Hypothalamus (tissue), 51 donors: ENCODE data around the gene GPR143.
"Not testable (repeated sequence)": the region's sequence is repeated elsewhere in the genome, so short reads cannot be mapped to it uniquely, and the experiment has no call there.

ENCODE experiments used
- DNase-seq, 51 donors: peaks; one replicate each; lab custom pipeline; 2025; lab: John Stamatoyannopoulos, UW

Gene GPR143

DNA sequence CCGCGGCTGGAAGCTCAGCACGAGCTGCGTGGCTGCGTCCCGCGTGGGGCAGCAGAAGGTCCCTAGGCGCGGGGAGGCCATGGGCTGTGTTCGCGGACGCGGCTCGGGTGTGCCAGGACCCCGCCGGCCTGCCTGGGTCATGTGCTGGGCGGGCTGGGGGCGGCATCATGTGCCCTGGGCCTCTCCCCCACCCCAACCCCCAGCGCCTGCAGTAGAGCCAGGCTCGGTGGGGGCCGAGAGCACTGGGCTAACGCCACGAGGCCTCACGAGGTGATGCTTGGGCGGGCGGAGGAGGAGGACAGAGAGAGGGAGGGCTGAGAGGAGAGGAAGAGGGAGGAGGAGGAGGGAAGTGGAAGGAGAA lies at the start of gene GPR143:
Gene GPR143 (minus strand): TSS at position 111 of the 361 bp plus-strand sequence. CDS start 30 bp downstream, at position 81.
- DNase-seq = peak in 16 of 51 donors; percentile 0 to 41 (median 4)

DNA sequence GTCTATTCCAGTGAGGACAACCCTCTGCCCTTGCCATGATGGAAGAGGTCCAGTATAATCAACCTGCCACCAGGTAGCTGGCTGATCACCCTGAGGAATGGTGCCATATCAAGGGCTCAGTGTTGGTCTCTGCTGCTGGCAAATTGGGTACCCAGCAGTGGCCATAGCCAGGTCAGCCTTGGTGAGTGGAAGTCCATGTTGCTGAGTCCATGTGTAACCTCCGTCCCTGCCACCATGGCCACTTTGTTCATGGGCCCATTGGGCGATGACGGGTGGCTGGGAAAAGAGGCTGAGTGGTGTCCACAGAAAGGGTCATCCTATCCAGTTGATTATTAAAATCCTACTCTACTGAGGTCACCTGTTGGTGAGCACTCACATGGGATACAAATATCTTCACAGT lies 45.4 kb upstream of the GPR143 start:
- not testable (repeated sequence) for DNase-seq

- DNase-seq = not testable (repeated sequence)
Observed at GRCh38 chrX:9809876-9810275, 44.2 kb upstream of the GPR143 start.

DNA sequence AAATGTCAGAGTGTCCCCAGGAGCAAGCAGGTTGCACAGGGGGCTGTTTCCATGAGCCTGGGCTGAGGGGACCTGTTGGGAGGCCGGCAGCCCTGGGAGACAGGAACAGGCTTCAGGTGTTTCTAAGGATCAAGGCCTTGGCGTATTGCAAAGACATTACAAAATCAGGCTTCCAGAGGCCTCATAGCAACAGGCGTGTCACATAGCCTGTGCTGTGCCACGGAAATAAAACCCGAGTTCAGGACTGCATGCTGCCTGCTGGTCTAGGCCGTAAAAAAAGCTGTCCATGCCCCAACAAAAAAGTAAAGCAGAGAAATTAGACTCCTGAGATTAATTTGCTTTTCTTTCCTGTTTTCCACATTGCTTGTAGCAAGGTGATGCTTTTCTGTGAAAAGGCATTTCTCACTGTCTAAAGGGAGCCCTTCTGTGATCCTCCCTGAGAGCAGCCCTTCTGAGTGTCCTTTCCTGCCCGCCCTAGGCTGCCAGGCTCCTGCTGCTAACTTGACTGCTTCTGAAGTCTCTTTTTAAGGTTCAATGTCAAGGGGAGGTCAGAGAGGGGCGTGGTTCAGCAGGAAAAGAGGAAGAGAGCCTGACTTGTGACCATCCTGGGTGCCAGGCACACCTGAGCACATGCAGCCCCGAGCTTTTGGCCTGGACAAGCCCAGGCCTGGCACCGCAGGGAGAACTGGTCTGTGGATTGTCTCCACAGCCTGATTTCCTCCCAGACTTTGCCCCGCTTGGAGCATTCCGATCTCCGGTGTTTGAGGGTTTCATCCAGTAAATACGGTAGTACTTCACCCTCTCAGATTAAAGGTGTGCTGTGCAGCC lies 41.9 kb upstream of the GPR143 start:
- DNase-seq = no peak

- DNase-seq = no peak
Observed at GRCh38 chrX:9805956-9806355, 40.3 kb upstream of the GPR143 start.

DNA sequence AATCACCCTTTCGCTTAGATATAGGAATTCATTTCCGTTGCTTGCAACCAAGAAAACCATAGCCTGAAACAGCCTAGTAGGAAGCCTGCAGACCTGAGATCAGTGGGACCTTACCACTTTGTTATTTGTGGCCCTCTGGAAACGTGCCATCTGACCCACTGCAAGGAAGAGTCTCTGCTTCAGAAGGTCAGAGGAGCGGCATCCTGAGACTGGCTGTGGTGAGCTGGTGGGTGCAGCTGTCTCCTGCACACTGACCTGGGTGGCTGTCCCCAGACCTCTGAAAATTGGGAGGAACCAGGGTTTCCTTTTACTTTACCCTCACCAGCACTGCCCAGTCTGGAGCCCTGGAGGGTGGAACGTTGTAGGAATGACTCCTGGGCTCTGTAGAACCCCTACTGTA lies 38.8 kb upstream of the GPR143 start:
- no peak for DNase-seq

DNA sequence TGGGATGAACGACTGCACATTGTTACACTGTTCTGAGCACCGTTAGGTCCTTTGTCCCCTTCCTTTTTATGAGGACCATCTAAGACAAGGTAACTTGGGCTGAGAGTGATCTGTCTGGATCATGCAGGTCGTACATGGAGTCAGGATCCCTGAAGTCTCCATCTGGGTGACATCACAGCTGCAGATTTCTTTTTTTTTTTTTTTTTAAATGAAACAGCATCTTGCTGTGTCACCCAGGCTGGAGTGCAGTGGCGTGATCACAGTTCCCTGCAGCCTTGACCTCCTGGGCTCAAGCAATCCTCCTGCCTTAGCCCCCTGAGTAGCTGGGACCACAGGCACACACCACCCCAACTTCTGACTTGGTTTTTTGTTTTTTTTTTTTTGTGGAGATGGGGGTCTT lies 37.1 kb upstream of the GPR143 start:
- no peak for DNase-seq

- DNase-seq = no peak
Observed at GRCh38 chrX:9797384-9798360, 32.0 kb upstream of the GPR143 start.

DNA sequence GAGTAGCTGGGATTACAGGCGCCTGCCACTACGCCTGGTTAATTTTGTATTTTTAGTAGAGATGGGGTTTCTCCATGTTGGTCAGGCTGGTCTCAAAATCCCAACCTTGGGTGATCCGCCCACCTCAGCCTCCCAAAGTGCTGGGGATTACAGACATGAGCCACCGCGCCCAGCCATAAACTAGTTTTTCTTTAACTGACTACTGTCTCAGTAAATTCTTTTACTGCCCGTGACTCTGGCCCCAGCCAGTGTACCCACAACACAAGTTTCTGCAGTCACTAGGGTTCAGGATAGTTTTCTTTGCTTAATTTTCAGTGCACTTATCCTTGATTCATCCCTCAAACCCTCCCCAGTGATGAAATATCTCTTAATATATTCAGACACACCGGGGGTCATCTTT lies 28.8 kb upstream of the GPR143 start:
- no peak for DNase-seq

DNA sequence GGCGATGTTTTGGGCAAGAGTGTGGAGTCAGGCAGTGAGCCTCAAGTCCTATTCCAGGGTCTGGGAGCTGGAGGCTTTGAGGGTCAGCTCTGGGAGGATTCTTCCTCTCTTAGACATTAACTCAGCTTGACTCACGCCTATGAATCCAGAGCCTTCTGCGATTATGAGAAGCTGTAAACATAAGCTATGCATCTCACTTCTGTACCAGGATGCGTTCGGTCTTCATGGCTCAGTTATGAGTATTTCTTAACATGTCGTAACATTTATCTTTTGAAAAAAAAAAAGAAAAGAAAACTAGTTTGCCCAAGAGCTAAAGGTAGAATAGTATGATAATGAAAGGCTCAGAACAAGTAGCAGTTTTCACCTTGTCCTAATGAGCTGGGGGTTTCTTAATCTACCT lies 25.2 kb upstream of the GPR143 start:
- DNase-seq = no peak

GRCh38 chrX:9789555-9789954 lies 23.9 kb upstream of the GPR143 start:
- no peak for DNase-seq

- no peak for DNase-seq
Observed at GRCh38 chrX:9788911-9789310, 23.3 kb upstream of the GPR143 start.

GRCh38 chrX:9786798-9787635 lies 21.4 kb upstream of the GPR143 start:
- DNase-seq = peak in 2 of 51 donors; percentile 2 to 5

DNA sequence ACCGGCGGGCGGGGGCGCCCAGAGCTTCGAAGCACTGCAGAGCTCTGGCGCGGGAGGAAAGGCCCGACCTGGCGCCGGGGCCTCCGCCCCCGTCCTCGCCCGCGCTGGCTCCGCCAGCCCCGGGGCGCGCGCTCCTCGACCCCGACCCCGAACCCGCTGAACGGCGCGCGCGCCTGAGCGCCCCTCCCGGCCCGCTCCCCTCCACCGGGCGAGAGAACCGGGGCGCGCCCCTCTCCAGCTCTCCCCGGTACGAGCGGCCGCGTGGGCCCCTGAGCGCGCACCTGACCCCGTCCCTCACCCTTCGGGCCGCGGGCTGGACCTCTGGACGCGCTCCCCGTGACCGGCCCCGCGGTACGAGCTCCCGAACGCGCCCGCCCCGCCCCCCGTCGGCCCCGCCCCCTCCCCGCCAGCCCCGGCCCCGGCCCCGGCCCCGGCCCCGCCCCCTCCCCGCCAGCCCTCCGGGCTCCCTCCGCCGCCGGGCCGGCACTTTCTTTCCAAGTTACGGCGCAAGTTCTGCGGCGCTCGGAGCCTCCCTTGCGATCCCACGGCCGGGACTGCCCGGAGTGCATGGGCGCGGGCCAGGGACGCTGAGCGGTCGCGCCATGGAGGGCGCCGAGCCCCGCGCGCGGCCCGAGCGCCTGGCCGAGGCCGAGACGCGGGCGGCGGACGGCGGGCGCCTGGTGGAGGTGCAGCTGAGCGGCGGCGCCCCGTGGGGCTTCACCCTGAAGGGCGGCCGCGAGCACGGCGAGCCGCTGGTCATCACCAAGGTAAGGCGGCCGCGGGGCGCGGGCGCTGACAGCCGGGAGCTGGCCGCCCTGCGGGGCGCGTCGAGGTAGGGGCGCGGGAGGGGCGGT lies 20.5 kb upstream of the GPR143 start, which contains the start of gene SHROOM2:
Gene SHROOM2 (plus strand): TSS at position 486 of the 854 bp plus-strand sequence. CDS start 117 bp downstream, at position 603.
- DNase-seq = peak in 8 of 51 donors; percentile 0 to 29 (median 2)

DNA sequence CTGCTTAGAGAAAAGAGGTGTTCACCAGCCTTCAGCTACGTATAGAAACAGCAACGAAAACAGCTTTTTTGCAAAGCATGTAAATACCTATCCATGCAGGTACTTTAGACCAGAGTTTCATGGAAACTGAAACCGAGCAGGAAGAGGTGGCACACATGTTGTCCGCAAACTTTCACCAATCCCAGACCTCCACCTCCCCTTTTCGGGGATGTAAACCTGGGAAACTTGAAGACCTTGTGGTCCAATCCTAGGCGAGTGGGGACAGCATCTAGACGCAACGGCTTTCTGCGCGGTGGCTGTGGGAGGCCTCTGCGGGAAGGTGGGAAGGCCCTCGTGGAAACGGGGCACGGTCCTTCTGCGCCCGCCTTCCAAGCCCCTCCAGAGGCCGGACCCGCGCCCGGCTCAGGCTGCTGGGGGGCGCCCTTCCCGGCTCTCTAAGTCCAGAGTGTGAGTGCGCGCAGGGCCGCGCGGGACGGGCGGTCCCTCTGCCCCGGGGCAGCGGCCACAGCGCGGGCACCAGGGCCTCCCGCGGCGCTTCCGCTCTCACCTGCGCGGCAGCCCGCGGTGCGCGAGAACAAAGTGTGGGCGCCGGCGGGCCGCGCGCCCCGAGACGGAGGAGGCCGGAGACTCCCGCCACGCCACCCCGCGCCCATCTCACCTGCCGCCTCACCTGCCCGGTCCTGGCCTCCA lies 19.8 kb upstream of the GPR143 start:
- DNase-seq = no peak

DNA sequence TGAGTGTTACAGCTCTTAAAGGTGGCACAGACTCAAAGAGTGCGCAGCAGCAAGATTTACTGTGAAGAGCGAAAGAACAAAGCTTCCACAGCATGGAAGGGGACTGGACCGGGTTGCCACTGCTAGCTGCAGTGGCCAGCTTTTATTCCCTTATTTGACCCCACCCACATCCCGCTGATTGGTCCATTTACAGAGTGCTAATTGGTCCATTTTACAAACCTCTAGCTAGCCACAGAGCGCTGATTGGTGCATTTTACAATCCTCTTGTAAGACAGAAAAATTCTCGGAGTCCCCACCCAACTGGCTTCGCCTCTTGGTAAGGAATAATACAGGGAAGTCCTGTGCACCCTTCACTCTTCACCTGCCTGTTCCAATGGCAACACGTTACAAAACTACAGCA lies 18.7 kb upstream of the GPR143 start:
- no peak for DNase-seq

- no peak for DNase-seq
Observed at GRCh38 chrX:9781941-9782340, 16.3 kb upstream of the GPR143 start.

- DNase-seq = no peak
Observed at GRCh38 chrX:9775930-9776329, 10.3 kb upstream of the GPR143 start.

DNA sequence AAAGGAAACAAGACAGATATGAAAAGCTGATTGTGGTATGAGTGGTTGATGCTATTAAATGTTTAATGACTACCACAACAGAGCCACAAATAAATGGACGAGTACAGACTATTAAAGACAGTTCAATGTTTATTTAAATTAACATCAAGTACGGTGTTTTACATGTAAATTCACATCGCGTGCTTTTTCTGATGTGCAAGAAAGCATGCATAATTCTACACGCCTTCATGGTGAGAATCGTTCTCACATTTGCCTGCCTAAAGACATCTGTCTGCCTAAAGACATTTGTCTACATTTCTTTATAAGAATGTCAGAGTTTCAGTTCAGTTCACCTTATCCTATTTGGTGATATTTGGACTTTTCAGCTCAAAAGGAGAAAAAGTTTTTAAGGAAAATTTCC lies 7.3 kb upstream of the GPR143 start:
- DNase-seq = no peak
